CD14-positive monocyte (primary cell): ENCODE measurements around the gene TMEM107. TPM values are rescaled to one million over a fixed set of nuclear protein-coding genes. Genes with fewer than 3 reads are reported as not detected.

Source experiments
- DNase-seq, 3 donors: peaks; one replicate each; pipeline ENCODE4 v3.0.0-alpha.2; 2011 to 2022
- H2AFZ ChIP-seq: 2 replicates; pipeline ENCODE4 v1.6.0; 2012; ENCODE audit warnings: mild to moderate bottlenecking, low read depth, low read length, inconsistent platforms; ENCODE audit not compliant: insufficient read depth, poor library complexity, severe bottlenecking
- H3K27ac ChIP-seq, 2 donors: 1 replicate in 1 of 2; 2 replicates in 1 of 2; pipeline ENCODE4 v1.5.1; 2012 to 2013; ENCODE audit warnings: low read length in 2 of 2, control low read depth in 1 of 2, inconsistent platforms in 1 of 2, low read depth in 1 of 2, mild to moderate bottlenecking in 1 of 2
- H3K27me3 ChIP-seq, 2 donors: one replicate each; pipeline versions ENCODE4 v1.6.0 to v1.6.1; 2011 to 2013; ENCODE audit warnings: low read length in 2 of 2; ENCODE audit not compliant: control insufficient read depth in 2 of 2, insufficient read depth in 2 of 2
- H3K36me3 ChIP-seq, 2 donors: replicated peaks in 1 of 2; 1 replicate in 1 of 2; 2 replicates in 1 of 2; pipeline versions ENCODE4 v1.5.1 to v1.6.1; 2012 to 2013; ENCODE audit warnings: low read length in 2 of 2, control low read depth in 1 of 2, inconsistent platforms in 1 of 2, mild to moderate bottlenecking in 1 of 2; ENCODE audit not compliant: insufficient read depth in 2 of 2, control insufficient read depth in 1 of 2
- H3K4me1 ChIP-seq, 2 donors: 1 replicate in 1 of 2; 2 replicates in 1 of 2; pipeline versions ENCODE4 v1.5.1 to v1.6.1; 2012 to 2013; ENCODE audit warnings: low read length in 2 of 2, control low read depth in 1 of 2, inconsistent platforms in 1 of 2, mild to moderate bottlenecking in 1 of 2, moderate library complexity in 1 of 2; ENCODE audit not compliant: insufficient read depth in 2 of 2, control insufficient read depth in 1 of 2
- H3K4me2 ChIP-seq: replicated peaks from 2 replicates; pipeline ENCODE3; 2012; ENCODE audit warnings: low read length, moderate library complexity, mild to moderate bottlenecking; ENCODE audit not compliant: poor library complexity, severe bottlenecking; ENCODE audit errors: extremely low read depth
- H3K4me3 ChIP-seq, 3 experiments: fragments of 200-600 bp in 1 of 3; sonication (generic) in 1 of 3; replicated peaks in 1 of 3; 1 replicate in 2 of 3; 2 replicates in 1 of 3; pipeline ENCODE4 v1.5.1; 2011 to 2013; ENCODE audit warnings: low read length in 3 of 3, mild to moderate bottlenecking in 3 of 3, control low read depth in 2 of 3, low read depth in 2 of 3, inconsistent platforms in 1 of 3, moderate library complexity in 1 of 3
- H3K79me2 ChIP-seq: 2 replicates; pipeline ENCODE4 v1.6.0; 2012; ENCODE audit warnings: mild to moderate bottlenecking, control low read depth, inconsistent platforms, low read length, moderate library complexity; ENCODE audit not compliant: insufficient read depth
- H3K9ac ChIP-seq: 2 replicates; pipeline ENCODE4 v1.6.0; 2017; ENCODE audit warnings: low read length, mild to moderate bottlenecking; ENCODE audit not compliant: insufficient read depth, poor library complexity, severe bottlenecking
- H3K9me3 ChIP-seq, 2 donors: replicated peaks in 1 of 2; 1 replicate in 1 of 2; 2 replicates in 1 of 2; pipeline versions ENCODE4 v1.5.1 to v1.6.1; 2012 to 2013; ENCODE audit warnings: low read length in 2 of 2, control low read depth in 1 of 2; ENCODE audit not compliant: control insufficient read depth in 1 of 2, insufficient read depth in 1 of 2
- H4K20me1 ChIP-seq: 2 replicates; pipeline ENCODE4 v1.6.0; 2012; ENCODE audit warnings: mild to moderate bottlenecking, low read length, control low read depth, moderate library complexity; ENCODE audit not compliant: insufficient read depth
- H3K27ac Mint-ChIP-seq, 7 donors: one replicate each; pipeline ENCODE4 v1.8.0; 2020; ENCODE audit warnings: mild to moderate bottlenecking in 7 of 7, mixed read lengths in 7 of 7, moderate library complexity in 6 of 7, inconsistent platforms in 2 of 7
- H3K27me3 Mint-ChIP-seq, 3 donors: one replicate each; pipeline ENCODE4 v1.8.0; 2021 to 2022; ENCODE audit warnings: low read depth in 3 of 3, mild to moderate bottlenecking in 3 of 3, mixed read lengths in 3 of 3, moderate library complexity in 3 of 3, inconsistent platforms in 1 of 3
- H3K36me3 Mint-ChIP-seq, 2 donors: one replicate each; pipeline ENCODE4 v1.8.0; 2020; ENCODE audit warnings: mixed read lengths in 2 of 2, inconsistent platforms in 1 of 2, mild to moderate bottlenecking in 1 of 2
- H3K4me1 Mint-ChIP-seq: one replicate; pipeline ENCODE4 v1.8.0; 2020; ENCODE audit warnings: mild to moderate bottlenecking, mixed read lengths
- H3K4me3 Mint-ChIP-seq, 2 donors: one replicate each; pipeline ENCODE4 v1.8.0; 2020; ENCODE audit warnings: mild to moderate bottlenecking in 2 of 2, mixed read lengths in 2 of 2, moderate library complexity in 1 of 2
- H3K9me3 Mint-ChIP-seq, 7 donors: one replicate each; pipeline ENCODE4 v1.8.0; 2020 to 2022; ENCODE audit warnings: mixed read lengths in 7 of 7, mild to moderate bottlenecking in 6 of 7, moderate library complexity in 6 of 7, inconsistent platforms in 2 of 7
- WGBS: methylation state at CpG from one replicate; pipeline ENCODE4 v1.1.5; 2013; ENCODE audit warnings: missing lambda C conversion rate; ENCODE audit not compliant: insufficient coverage; 5-methylcytosine and 5-hydroxymethylcytosine counted together
- intact Hi-C, 2 donors: fragments of 100-400 bp; cut with micrococcal nuclease; formaldehyde crosslinking; loops; one replicate each; pipeline versions ENCODE4 v1.15.0 to v1.15.1; 2023
- polyA plus RNA-seq, 3 donors: library from polyadenylated mRNA; depleted of rRNA in 1 of 3; unstranded in 2 of 3; stranded (reverse) in 1 of 3; fragments of 300-500 nt in 2 of 3; fragments of >200 nt in 1 of 3; fragmentation: Illumina TruSeq in 2 of 3; gene quantifications; 1 replicate in 2 of 3; 2 replicates in 1 of 3; pipeline ENCODE4 v1.2.3, GENCODE V29; 2012 to 2021
- TF ChIP-seq, protein P1 (sequence below): fragments of 200-600 bp; IDR thresholded peaks from one replicate; pipeline ENCODE4 v1.8.0; 2022; ENCODE audit warnings: antibody characterized with exemption, mild to moderate bottlenecking

TMEM107 gene
- polyA plus RNA-seq, 3 donors, result 20.5 to 37.4 (median 31.4) TPM

DNA sequence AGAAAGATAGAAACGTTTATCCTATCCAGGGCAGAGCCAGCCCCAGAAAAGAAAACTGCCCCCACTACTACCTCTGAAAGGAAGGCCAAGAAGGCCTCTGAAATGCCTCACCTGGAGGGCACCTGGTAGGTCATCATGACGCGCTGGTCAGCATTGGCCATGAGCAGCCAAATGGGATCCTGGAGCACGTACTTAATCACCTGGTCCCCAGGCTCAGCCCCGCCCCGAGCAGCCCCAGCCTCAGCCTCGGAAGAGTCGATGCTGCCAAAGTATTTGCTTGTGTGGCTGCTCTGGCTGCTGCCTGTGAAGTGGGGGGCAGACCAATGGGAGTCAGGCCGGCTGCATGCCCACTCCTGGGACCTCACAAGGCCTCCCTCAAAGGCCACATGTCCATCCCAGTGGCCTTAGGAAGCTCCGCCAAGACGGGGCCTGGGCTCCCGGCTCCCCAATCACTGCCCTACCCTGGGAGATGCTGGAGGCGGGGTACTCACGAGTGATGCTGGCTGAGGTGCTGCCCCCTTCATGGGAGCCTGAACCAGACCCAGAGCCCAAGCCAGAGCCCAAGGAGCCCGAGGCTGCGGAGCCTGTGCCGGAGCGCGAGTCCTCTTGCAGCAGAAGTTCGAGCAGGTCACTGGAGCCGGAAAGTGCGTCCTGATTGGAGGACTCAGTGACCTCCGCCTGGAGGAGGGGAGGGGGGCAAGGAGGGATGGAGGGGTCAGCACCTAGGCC is 33.9 kb downstream of the TMEM107 start:
- no peaks in the 10 kb centered on the region for H3K79me2 ChIP-seq
- peak in 1 of 3 donors; percentile 4 for DNase-seq
- no peak overlapping the region for H3K4me3 Mint-ChIP-seq
- H3K9me3 Mint-ChIP-seq, result no peaks in the 10 kb centered on the region
- intact Hi-C loops, result no loop called here
- no peak overlapping the region for H3K4me3 ChIP-seq
- H3K27ac ChIP-seq, result no peak overlapping the region
- 97% methylated on average over 19 of the region's 23 CpGs for WGBS
- H3K9ac ChIP-seq, result no peak overlapping the region
- H3K4me1 Mint-ChIP-seq, result no peaks in the 10 kb centered on the region
- peak overlapping the region in 1 of 7 donors; percentile 30 for H3K27ac Mint-ChIP-seq
- H3K9me3 ChIP-seq, result no peaks in the 10 kb centered on the region
- H3K27me3 ChIP-seq, result peaks cover 0 to 4% of the 10 kb centered on the region in 2 donors
- H3K4me2 ChIP-seq, result no peak overlapping the region
- no peak overlapping the region for H2AFZ ChIP-seq
- TF ChIP-seq, protein P1, sequence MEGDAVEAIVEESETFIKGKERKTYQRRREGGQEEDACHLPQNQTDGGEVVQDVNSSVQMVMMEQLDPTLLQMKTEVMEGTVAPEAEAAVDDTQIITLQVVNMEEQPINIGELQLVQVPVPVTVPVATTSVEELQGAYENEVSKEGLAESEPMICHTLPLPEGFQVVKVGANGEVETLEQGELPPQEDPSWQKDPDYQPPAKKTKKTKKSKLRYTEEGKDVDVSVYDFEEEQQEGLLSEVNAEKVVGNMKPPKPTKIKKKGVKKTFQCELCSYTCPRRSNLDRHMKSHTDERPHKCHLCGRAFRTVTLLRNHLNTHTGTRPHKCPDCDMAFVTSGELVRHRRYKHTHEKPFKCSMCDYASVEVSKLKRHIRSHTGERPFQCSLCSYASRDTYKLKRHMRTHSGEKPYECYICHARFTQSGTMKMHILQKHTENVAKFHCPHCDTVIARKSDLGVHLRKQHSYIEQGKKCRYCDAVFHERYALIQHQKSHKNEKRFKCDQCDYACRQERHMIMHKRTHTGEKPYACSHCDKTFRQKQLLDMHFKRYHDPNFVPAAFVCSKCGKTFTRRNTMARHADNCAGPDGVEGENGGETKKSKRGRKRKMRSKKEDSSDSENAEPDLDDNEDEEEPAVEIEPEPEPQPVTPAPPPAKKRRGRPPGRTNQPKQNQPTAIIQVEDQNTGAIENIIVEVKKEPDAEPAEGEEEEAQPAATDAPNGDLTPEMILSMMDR, result no peak
- peaks cover 68 to 74% of the 10 kb centered on the region in 2 donors for H3K36me3 ChIP-seq
- peaks cover 34 to 39% of the 10 kb centered on the region in 2 donors for H3K4me1 ChIP-seq
- H4K20me1 ChIP-seq, result peaks cover 86% of the 10 kb centered on the region
- H3K27me3 Mint-ChIP-seq, result peaks cover 0 to 3% (median 2%) of the 10 kb centered on the region in 3 donors
- H3K36me3 Mint-ChIP-seq, result peaks cover 64 to 73% of the 10 kb centered on the region in 2 donors

GRCh38 chr17:8141741-8142140 is 34.4 kb downstream of the TMEM107 start:
- intact Hi-C loops, result no loop called here
- Histone ChIP-seq H3K79me2 (no peaks in the 10 kb centered on the region), H3K27me3 (peaks cover 0 to 7% of the 10 kb centered on the region in 2 donors), H3K9ac (no peak overlapping the region), H2AFZ (no peak overlapping the region), H3K4me2 (no peak overlapping the region), H4K20me1 (peaks cover 80% of the 10 kb centered on the region), H3K9me3 (no peaks in the 10 kb centered on the region), H3K4me3 (no peak overlapping the region), H3K27ac (no peak overlapping the region), H3K4me1 (peaks cover 34 to 40% of the 10 kb centered on the region in 2 donors), H3K36me3 (peaks cover 62 to 68% of the 10 kb centered on the region in 2 donors)
- 96% methylated on average over 10 of the region's 11 CpGs for WGBS
- Mint-ChIP-seq H3K27me3 (peaks cover 0 to 4% (median under 1%) of the 10 kb centered on the region in 3 donors), H3K4me3 (no peak overlapping the region), H3K4me1 (no peaks in the 10 kb centered on the region), H3K9me3 (no peaks in the 10 kb centered on the region), H3K27ac (no peak overlapping the region), H3K36me3 (peaks cover 58 to 67% of the 10 kb centered on the region in 2 donors)
- TF ChIP-seq, protein P1, result no peak
- DNase-seq, result peak in 1 of 3 donors; percentile 2
